Activated CD8-positive, alpha-beta memory T cell treated with anti-CD3 and anti-CD28 coated beads for 4 hours (primary cell): ENCODE measurements around the gene NPFFR2.
"Not testable (repeated sequence)": the region's sequence is repeated elsewhere in the genome, so short reads cannot be mapped to it uniquely, and the experiment has no call there.

ENCODE experiments used
- DNase-seq, 2 donors: peaks; one replicate each; pipeline ENCODE4 v3.0.0-alpha.2; 2020; ENCODE audit warnings: low read depth in 2 of 2

NPFFR2 gene

DNA sequence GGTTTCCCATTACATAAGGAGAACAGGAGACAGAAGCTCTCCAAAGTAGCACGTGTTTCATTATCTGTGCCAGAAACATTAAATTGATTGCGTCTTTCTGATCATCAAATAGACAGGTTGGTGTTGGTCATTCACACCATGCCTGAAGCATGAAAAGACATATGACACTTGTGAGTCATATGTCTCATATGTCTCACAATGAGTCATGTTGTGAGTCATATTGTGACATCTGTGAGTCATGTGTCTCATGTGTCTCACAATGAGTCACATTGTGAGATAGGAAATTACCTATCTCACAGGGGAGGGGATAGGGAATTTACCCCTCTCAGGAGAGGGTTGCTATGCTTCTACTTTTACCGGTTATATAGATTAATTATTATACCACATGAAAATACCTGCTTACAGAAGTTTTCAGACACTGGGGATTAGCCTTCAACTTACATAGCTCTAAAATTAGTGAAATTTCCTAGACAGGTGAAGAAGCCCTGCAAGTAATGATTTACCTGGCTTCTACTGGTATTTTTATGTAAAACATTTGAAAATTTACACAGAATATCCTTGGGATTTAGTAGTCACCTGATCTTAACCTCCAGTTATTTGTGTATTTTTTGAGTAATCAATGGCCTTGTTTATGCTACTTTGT, 80.8 kb downstream of the NPFFR2 start:
- DNase-seq = no peak

DNA sequence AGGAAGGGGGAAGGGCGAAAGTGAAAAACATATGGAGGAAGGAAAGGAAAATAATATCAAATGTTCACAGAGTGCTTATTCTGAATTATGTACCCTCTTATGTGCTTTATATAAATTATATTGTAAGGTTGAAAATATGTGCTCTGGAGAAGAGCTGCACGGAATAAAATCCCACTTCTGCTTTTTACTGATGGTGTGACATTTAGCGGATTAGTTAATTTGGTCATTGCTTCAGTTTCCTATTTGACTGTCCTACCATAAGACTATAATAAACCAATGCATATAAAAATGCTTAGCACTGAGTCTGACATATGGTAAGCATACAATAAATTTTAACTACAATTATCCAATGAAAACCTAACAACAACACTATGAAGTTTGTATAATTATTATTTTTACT, 86.2 kb downstream of the NPFFR2 start:
- DNase-seq = no peak

DNA sequence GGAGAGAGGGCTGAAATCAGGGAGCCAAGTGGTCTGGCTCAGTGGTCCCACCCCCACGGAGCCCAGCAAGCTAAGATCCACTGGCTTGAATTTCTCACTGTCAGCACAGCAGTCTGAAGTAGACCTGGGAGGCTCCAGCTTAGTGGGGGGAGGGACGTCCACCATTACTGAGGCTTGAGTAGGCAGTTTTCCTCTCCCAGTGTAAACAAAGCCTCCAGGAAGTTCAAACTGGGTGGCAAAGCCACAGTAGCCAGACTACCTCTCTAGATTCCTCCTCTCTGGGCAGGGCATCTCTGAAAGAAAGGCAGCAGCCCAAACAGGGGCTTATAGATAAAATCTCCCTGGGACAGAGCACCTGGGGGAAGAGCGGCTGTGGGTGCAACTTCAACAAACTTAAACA, 88.1 kb downstream of the NPFFR2 start:
- no peak for DNase-seq

DNA sequence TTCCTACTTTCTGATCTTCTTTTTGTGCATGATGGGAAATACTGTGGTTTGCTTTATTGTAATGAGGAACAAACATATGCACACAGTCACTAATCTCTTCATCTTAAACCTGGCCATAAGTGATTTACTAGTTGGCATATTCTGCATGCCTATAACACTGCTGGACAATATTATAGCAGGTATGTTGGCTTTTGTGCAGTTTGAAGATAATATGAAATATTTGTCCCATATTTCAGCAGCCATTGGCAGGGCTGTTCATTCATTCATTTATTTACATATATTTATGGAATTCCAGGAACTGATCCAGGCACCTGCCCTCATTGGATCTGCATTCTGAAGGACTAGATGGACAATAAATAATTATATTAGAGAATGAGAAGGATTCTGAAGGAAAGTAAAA, 96.9 kb downstream of the NPFFR2 start:
- DNase-seq = no peak

- DNase-seq = no peak
Measured at GRCh38 chr4:72136429-72136828, 104.6 kb downstream of the NPFFR2 start.

DNA sequence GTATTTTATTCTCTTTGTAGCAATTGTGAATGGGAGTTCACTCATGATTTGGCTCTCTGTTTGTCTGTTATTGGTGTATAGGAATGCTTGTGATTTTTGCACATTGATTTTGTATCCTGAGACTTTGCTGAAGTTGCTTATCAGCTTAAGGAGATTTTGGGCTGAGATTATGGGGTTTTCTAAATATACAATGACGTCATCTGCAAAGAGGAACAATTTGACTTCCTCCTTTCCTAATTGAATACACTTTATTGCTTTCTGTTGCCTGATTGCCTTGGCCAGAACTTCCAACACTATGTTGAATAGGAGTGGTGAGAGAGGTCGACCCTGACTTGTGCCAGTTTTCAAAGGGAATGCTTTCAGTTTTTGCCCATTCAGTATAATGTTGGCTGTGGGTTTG, 108.2 kb downstream of the NPFFR2 start:
- DNase-seq = not testable (repeated sequence)

- DNase-seq = no peak
Measured at GRCh38 chr4:72144241-72144640, 112.4 kb downstream of the NPFFR2 start.

DNA sequence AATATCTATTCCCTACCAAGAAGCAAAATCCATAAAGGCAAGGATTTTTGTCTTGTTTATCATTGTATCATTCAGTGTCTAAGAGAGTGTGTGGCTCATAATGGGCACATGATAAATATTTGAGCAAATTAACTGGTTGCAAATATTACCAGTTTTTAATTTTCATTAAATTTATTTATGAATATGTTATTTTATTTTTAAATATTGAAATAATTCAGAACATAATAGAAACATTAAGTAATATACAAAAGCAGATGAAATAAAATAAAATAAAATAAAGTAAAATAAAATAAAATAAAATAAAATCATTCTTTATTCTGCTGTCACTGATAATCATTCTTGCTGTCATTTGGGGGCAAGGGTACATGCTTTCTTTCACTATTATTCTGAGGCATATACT, 120.9 kb downstream of the NPFFR2 start:
- DNase-seq = no peak

- DNase-seq = not testable (repeated sequence)
Measured at GRCh38 chr4:72153634-72154033, 121.8 kb downstream of the NPFFR2 start.

DNA sequence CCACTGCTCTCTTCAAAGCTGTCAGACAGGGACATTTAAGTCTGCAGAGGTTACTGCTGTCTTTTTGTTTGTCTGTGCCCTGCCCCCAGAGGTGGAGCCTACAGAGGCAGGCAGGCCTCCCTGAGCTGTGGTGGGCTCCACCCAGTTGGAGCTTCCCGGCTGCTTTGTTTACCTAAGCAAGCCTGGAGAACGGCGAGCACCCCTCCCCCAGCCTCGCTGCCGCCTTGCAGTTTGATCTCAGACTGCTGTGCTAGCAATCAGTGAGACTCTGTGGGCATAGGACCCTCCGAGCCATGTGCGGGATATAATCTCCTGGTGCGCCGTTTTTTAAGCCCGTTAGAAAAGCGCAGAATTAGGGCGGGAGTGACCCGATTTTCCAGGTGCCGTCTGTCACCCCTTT, 137.5 kb downstream of the NPFFR2 start:
- not testable (repeated sequence) for DNase-seq

DNA sequence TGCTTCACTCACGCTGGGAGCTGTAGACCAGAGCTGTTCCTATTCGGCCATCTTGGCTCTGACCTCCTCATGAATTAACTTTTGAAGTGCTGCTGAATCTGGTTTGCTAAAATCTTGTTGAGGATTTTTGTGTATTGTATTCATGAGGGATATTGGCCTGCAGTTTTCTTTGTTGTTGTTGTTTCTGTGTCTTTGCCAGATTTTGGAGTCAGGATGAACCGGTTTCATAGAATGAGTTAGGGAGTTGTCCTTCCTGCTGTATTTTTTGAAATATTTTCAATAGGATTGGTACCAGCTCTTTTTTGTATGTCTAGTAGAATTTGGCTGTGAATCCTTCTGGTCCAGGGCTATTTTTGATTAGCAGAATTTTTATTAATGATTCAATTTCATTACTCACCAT, 138.1 kb downstream of the NPFFR2 start:
- DNase-seq = no peak

GRCh38 chr4:72171761-72172160, 140.0 kb downstream of the NPFFR2 start:
- no peak for DNase-seq

- no peak for DNase-seq
Measured at GRCh38 chr4:72179342-72179741, 147.5 kb downstream of the NPFFR2 start.

GRCh38 chr4:72186714-72187113, 154.9 kb downstream of the NPFFR2 start:
- no peak for DNase-seq

DNA sequence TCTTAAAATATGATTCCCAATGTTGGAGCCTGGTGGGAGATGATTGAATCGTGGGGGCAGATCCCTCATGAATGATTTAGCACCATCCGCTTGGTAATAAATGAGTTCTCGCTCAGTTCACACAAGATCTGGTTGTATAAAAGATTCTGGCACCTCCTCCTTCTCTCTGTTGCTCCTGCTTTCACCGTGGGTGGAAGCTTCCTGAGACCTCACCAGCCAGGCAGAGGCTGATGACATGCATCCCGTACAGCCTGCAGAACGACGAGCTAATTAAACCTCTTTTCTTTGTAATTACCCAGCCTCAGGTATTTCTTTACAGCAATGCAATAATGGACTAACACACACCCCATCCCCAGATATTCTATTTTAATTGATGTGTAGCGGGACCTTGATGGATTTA, 162.2 kb downstream of the NPFFR2 start:
- DNase-seq = no peak

DNA sequence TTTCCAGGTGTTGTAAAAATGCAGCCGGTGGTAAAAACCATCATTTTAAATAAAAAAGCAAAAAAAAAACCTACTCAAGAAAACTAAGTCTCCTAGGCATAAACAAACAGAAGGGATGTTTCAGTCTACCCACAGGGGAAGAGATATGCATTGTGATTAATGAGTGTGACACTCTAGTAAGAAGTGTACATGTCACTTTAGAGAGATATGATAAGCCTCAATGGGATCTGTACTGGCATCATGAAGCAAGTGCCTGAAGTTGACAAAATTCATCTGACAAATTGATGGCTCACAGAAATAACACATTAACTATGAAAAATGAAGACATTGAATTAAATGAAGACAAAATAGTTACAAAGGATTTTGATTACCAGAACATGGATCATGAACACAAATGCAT, 162.7 kb downstream of the NPFFR2 start:
- DNase-seq = no peak
